ENCODE results near the gene BLOC1S6. TPM values are rescaled to one million over a fixed set of nuclear protein-coding genes. Genes with fewer than 3 reads are reported as not detected.
A peak's percentile ranks its signal among the peaks of the same experiment; 100 is the strongest.

The BLOC1S6 gene
- polyA plus RNA-seq, 1 donor: 44.0 TPM

DNA sequence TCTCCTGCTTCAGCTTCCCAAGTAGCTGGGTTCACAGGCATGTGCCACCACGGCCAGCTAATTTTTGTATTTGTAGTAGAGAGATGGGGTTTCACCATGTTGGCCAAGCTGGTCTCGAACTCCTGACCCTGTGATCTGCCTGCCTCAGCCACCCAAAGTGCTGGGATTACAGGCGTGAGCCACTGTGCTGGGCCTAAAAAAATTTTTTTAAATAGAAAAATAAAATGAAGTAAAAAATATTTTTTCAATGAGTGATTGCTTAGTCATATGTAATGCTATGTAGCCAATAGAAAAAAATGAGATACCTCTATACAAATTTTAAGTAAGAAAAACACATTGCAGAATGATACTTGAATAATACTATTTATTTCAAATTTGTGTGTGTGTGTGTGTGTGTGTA, 36.7 kb upstream of the BLOC1S6 start:
- Histone ChIP-seq H3K4me1 (ENCODE audit: control insufficient read depth, insufficient read depth, low read length) (no peaks in the 10 kb centered on the region), H3K4me3 (ENCODE audit: low read length) (no peak overlapping the region), H3K27me3 (ENCODE audit: control insufficient read depth, insufficient read depth, low read length) (no peaks in the 10 kb centered on the region), H3K27ac (ENCODE audit: low read length) (no peak overlapping the region), H3K9me3 (ENCODE audit: control insufficient read depth, low read depth, low read length) (no peaks in the 10 kb centered on the region), H3K36me3 (ENCODE audit: control insufficient read depth, insufficient read depth, low read length) (no peaks in the 10 kb centered on the region)
- DNase-seq: no peak
- WGBS (ENCODE audit: insufficient coverage, low lambda C conversion rate): 93% methylated on average over 2 of the region's 3 CpGs

DNA sequence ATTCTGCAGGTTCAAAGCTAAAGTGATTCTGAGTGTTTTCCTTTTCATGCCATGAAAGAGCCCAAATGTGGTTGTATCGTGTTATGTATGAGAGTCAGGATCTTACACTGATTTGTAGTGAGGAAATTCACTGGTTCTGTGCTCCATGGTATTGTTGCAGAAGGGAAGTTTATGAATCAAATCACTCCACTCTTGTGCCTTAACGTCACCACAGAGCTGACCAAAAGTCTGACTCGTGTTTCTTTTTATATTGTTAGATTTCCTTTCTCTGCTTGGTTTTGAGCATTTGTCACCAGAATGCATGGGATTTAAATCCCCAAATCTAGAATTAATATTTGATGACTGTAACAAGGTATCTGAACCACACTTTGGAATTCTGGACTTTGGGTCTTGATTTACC, 35.5 kb upstream of the BLOC1S6 start:
- DNase-seq: no peak
- Histone ChIP-seq H3K4me3 (ENCODE audit: low read length) (no peak overlapping the region), H3K27ac (ENCODE audit: low read length) (no peak overlapping the region), H3K27me3 (ENCODE audit: control insufficient read depth, insufficient read depth, low read length) (no peaks in the 10 kb centered on the region), H3K4me1 (ENCODE audit: control insufficient read depth, insufficient read depth, low read length) (no peaks in the 10 kb centered on the region), H3K36me3 (ENCODE audit: control insufficient read depth, insufficient read depth, low read length) (no peaks in the 10 kb centered on the region), H3K9me3 (ENCODE audit: control insufficient read depth, low read depth, low read length) (no peaks in the 10 kb centered on the region)
- WGBS (ENCODE audit: insufficient coverage, low lambda C conversion rate): 80% methylated on average over 1 of the region's 3 CpGs

DNA sequence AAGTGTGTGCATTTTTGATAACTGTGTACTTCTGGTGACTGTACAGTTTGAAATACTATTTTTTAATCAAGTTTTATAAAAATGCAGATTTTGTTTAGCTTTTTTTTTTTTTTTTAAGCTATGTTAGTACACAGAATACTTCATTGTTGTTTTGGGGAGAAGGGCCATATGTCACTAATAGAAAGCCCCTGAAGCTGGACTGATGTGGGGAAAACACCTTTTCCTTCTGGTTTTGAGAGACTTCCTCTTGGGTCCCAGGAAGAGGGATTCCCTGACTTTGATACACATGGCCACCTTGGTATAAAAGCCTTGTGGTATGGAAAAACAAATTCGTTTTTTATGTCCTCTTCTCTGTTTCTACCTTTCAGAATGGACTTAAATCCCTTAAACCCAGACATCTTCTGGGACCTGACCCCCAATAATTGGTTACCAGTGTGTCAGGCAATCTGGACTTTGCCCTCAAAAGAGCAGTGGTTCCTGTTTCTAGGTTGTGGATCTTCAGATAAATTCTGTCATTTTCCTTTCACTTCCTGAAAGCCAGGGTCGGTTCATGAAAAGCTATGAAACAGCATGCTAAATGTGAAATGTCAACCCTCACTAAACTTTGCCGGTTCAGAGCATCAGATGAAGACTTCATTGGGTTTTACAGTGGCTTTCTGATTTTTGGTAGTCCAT, 31.1 kb upstream of the BLOC1S6 start:
- no peaks in the 10 kb centered on the region for H3K36me3 ChIP-seq (ENCODE audit: control insufficient read depth, insufficient read depth, low read length)
- peak in 1 of 2 donors; percentile 32 for DNase-seq
- H3K27me3 ChIP-seq (ENCODE audit: control insufficient read depth, insufficient read depth, low read length): no peaks in the 10 kb centered on the region
- 49% methylated on average over 2 of the region's 3 CpGs for WGBS (ENCODE audit: insufficient coverage, low lambda C conversion rate)
- no peaks in the 10 kb centered on the region for H3K4me1 ChIP-seq (ENCODE audit: control insufficient read depth, insufficient read depth, low read length)
- no peak overlapping the region for H3K27ac ChIP-seq (ENCODE audit: low read length)
- no peak overlapping the region for H3K4me3 ChIP-seq (ENCODE audit: low read length)
- no peaks in the 10 kb centered on the region for H3K9me3 ChIP-seq (ENCODE audit: control insufficient read depth, low read depth, low read length)

DNA sequence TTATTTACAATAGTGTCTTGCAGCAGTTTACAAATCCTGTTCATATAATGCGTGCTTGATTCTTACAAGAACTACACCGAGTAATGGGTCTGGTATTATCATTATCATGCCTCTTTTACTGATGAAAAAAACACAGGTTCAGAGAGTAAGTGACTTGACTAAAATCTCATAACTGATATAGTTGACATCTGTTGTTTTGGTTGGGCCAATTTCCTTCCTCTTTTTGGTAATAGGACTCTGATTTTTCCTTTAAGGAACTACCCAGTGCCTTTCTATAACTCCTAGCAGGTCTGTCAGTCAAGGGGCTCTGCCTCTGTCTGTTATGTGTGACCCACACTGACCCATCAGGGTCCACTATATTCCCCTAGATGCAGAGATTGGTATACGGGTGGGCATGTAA, 14.6 kb upstream of the BLOC1S6 start:
- H3K4me3 ChIP-seq (ENCODE audit: low read length): no peak overlapping the region
- H3K27ac ChIP-seq (ENCODE audit: low read length): no peak overlapping the region
- no peaks in the 10 kb centered on the region for H3K9me3 ChIP-seq (ENCODE audit: control insufficient read depth, low read depth, low read length)
- 80% methylated on average over 1 of the region's 3 CpGs for WGBS (ENCODE audit: insufficient coverage, low lambda C conversion rate)
- H3K4me1 ChIP-seq (ENCODE audit: control insufficient read depth, insufficient read depth, low read length): no peaks in the 10 kb centered on the region
- no peak for DNase-seq
- H3K36me3 ChIP-seq (ENCODE audit: control insufficient read depth, insufficient read depth, low read length): no peaks in the 10 kb centered on the region
- peaks cover 4% of the 10 kb centered on the region for H3K27me3 ChIP-seq (ENCODE audit: control insufficient read depth, insufficient read depth, low read length)

DNA sequence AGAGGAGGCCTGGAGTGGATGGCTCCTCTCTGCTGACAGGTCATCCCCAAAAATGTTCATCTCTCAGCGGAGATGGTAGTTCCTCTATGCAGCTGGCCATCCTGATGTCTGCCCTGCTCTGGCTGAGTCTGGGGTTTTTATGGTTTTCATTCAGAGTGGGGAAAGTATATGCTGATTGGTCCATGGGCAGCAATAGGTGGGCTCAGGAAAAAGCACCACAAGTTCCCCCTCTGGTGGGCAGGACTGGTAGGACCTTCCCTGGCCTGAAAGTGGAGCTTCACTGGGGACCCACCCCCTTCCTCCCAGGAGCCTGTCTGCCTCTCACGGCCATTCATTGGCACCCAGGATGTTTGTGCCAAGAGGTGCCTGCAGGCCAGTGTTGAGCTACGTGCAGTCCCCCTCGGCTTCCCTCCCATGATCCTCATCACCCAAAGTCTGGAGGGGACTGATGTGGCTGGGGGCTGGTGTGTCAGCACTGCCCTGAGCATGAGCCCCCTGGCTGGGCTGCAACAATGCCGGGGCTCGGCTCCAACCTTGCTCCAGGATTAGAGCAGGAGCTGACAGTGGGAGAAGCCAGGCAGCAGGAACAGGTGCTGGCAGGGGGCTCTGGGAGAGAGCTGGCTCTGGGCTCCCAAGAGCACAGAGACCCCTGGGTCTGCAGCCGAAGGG, 13.1 kb upstream of the BLOC1S6 start:
- H3K9me3 ChIP-seq (ENCODE audit: control insufficient read depth, low read depth, low read length): no peaks in the 10 kb centered on the region
- DNase-seq: no peak
- H3K4me3 ChIP-seq (ENCODE audit: low read length): no peak overlapping the region
- peaks cover 4% of the 10 kb centered on the region for H3K27me3 ChIP-seq (ENCODE audit: control insufficient read depth, insufficient read depth, low read length)
- no peaks in the 10 kb centered on the region for H3K36me3 ChIP-seq (ENCODE audit: control insufficient read depth, insufficient read depth, low read length)
- H3K27ac ChIP-seq (ENCODE audit: low read length): no peak overlapping the region
- no CpG with 5 or more reads among the region's 7 CpGs for WGBS (ENCODE audit: insufficient coverage, low lambda C conversion rate)
- no peaks in the 10 kb centered on the region for H3K4me1 ChIP-seq (ENCODE audit: control insufficient read depth, insufficient read depth, low read length)

DNA sequence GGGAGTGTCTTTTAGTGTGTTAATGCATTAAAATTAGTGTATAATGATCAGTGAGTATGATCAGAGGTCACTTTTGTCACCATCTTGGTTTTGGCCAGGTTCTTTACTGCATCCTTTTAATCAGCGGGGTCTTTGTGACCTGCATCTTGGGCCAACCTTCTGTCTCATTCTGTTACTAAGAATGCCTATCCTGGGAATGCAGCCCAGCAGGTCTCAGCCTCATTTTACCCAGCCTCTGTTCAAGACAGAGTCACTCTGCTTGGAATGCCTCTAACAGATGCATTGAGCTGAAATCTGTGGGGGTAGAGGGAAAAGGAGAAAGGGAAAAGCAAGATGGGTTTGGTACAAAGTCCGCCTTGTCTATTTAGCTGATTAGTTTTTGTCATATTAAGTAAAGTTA, 5.3 kb upstream of the BLOC1S6 start:
- WGBS (ENCODE audit: insufficient coverage, low lambda C conversion rate): 100% methylated on average over 1 of the region's 2 CpGs
- DNase-seq: no peak
- Histone ChIP-seq H3K27me3 (ENCODE audit: control insufficient read depth, insufficient read depth, low read length) (no peaks in the 10 kb centered on the region), H3K36me3 (ENCODE audit: control insufficient read depth, insufficient read depth, low read length) (no peaks in the 10 kb centered on the region), H3K27ac (ENCODE audit: low read length) (no peak overlapping the region), H3K4me3 (ENCODE audit: low read length) (no peak overlapping the region), H3K9me3 (ENCODE audit: control insufficient read depth, low read depth, low read length) (no peaks in the 10 kb centered on the region), H3K4me1 (ENCODE audit: control insufficient read depth, insufficient read depth, low read length) (no peaks in the 10 kb centered on the region)

DNA sequence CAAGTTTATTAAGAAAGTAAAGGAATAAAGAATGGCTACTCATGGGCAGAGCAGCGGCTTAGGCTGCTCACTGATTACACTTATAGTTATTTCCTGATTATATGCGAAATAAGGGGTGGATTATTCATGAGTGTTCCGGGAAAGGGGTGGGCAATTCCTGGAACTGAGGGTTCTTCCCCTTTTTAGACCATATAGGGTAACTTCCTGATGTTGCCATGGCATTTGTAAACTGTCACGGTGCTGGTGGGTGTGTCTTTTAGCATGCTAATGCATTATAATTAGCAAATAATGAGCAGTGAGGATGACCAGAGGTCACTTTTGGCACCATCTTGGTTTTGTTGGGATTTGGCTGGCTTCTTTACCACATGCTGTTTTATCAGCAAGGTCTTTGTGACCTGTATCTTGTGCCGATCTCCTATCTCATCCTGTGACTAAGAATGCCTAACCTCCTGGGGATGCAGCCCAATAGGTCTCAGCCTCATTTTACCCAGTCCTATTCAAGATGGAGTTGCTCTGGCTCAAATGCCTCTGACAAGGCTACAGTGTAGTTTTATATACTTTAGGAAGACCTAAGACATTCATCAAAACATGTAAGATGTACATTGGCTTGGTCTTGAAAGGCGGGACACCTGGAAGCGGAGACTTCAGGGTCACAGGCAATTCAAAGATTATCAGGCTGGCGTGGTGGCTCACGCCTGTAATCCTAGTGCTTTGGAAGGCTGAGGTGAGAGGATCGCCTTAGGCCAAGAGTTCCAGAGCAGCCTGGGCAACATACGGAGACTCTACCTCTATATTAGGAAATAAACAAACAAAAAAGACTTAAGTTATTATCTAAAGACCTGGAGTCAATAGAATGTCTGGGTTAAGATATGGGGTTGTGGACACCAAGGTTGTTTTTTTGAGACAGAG, 3.2 kb upstream of the BLOC1S6 start:
- H3K36me3 ChIP-seq (ENCODE audit: control insufficient read depth, insufficient read depth, low read length): no peaks in the 10 kb centered on the region
- H3K4me1 ChIP-seq (ENCODE audit: control insufficient read depth, insufficient read depth, low read length): peaks cover 3% of the 10 kb centered on the region
- H3K27ac ChIP-seq (ENCODE audit: low read length): no peak overlapping the region
- no peaks in the 10 kb centered on the region for H3K9me3 ChIP-seq (ENCODE audit: control insufficient read depth, low read depth, low read length)
- DNase-seq: no peak
- H3K27me3 ChIP-seq (ENCODE audit: control insufficient read depth, insufficient read depth, low read length): no peaks in the 10 kb centered on the region
- no peak overlapping the region for H3K4me3 ChIP-seq (ENCODE audit: low read length)
- 100% methylated on average over 5 of the region's 11 CpGs for WGBS (ENCODE audit: insufficient coverage, low lambda C conversion rate)

DNA sequence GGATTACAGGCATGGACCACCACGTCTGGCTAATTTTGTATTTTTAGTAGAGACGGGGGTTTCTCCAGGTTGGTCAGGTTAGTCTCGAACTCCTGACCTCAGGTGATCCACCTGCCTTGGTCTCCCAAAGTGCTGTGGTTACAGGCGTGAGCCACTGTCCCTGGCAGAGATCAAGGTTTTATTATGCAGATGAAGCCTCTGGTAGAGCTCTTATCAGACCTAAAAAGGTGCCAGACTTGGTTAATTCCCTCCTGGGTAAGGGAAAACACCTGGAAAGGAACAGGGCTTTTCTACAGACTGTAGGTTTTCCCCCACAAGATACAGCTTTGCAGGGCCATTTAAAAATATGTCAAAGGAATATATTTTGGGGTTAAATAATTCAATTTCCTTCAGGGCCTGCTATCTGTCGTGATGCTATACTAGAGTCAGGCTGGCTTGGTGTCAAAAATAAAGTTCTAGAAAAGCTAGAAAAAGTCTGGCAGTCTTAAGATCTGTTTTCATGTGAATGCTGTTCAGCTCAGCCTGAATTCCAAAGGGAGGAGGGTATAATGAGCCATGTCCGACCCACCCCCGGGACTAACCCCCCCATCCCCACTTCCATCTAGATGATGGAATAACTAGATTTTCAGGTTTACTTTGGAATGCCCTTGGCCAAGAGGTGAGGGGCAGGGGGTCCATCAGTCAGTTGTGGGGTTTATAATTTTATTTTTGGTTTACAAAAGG, 1.9 kb upstream of the BLOC1S6 start:
- no peaks in the 10 kb centered on the region for H3K9me3 ChIP-seq (ENCODE audit: control insufficient read depth, low read depth, low read length)
- no peak for DNase-seq
- no CpG with 5 or more reads among the region's 7 CpGs for WGBS (ENCODE audit: insufficient coverage, low lambda C conversion rate)
- peaks cover 7% of the 10 kb centered on the region for H3K4me1 ChIP-seq (ENCODE audit: control insufficient read depth, insufficient read depth, low read length)
- no peaks in the 10 kb centered on the region for H3K36me3 ChIP-seq (ENCODE audit: control insufficient read depth, insufficient read depth, low read length)
- H3K27ac ChIP-seq (ENCODE audit: low read length): no peak overlapping the region
- H3K4me3 ChIP-seq (ENCODE audit: low read length): no peak overlapping the region
- H3K27me3 ChIP-seq (ENCODE audit: control insufficient read depth, insufficient read depth, low read length): no peaks in the 10 kb centered on the region

DNA sequence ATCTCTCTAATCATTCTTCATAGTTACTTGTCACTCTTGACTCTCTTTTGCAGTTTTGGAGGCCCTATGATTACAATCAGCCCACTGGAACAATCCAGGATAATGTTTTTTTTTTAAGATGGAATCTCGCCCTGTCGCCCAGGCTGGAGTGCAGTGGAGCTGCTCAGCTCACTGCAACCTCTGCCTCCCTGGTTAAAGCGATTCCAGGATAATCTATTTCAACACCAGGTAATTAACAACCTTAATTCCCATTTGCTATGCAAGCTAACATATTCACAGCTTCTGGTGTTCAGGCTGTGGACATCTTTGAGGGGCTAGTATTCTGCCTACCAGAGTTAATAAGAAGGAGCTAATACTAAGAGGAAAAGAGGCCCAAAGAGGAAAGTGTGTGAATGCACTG, 1.1 kb upstream of the BLOC1S6 start:
- no CpG with 5 or more reads among the region's 3 CpGs for WGBS (ENCODE audit: insufficient coverage, low lambda C conversion rate)
- Histone ChIP-seq H3K4me1 (ENCODE audit: control insufficient read depth, insufficient read depth, low read length) (peaks cover 7% of the 10 kb centered on the region), H3K9me3 (ENCODE audit: control insufficient read depth, low read depth, low read length) (no peaks in the 10 kb centered on the region), H3K27me3 (ENCODE audit: control insufficient read depth, insufficient read depth, low read length) (no peaks in the 10 kb centered on the region), H3K27ac (ENCODE audit: low read length) (peak overlapping the region; percentile 98), H3K4me3 (ENCODE audit: low read length) (peak overlapping the region; percentile 86), H3K36me3 (ENCODE audit: control insufficient read depth, insufficient read depth, low read length) (no peaks in the 10 kb centered on the region)
- DNase-seq: peak in 1 of 2 donors; percentile 14

DNA sequence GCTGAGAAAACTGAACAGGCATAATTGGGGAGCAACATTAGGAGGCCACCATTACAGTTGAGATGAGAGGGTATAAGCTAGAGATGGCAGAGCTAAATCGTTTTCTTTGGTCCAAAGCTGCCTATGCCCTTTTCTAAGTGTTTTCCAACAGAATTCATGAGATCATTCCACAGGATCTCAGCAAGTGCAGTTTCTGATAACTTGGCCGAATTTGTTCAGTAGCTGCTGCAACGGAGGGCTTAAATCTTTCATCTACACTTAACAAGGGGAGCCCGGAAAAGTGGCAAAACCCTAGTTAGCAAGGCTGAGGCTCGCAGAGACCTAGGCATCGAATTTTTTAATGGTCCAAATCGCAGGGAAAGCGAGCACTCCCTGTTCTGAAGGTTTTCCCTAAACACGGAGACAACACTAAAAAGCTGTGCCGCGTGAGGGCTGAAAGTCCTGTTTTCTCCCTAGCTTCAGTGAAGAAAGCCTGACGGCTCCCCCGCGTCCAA, 531 bp upstream of the BLOC1S6 start:
- Histone ChIP-seq H3K27ac (ENCODE audit: low read length) (peak overlapping the region; percentile 98), H3K4me1 (ENCODE audit: control insufficient read depth, insufficient read depth, low read length) (peaks cover 7% of the 10 kb centered on the region), H3K27me3 (ENCODE audit: control insufficient read depth, insufficient read depth, low read length) (no peaks in the 10 kb centered on the region), H3K4me3 (ENCODE audit: low read length) (peak overlapping the region; percentile 86), H3K9me3 (ENCODE audit: control insufficient read depth, low read depth, low read length) (no peaks in the 10 kb centered on the region), H3K36me3 (ENCODE audit: control insufficient read depth, insufficient read depth, low read length) (no peaks in the 10 kb centered on the region)
- 0% methylated on average over 1 of the region's 14 CpGs for WGBS (ENCODE audit: insufficient coverage, low lambda C conversion rate)
- no peak for DNase-seq
